Measurements from ENCODE around the gene LGI2. TPM values are rescaled to one million over a fixed set of nuclear protein-coding genes. Genes with fewer than 3 reads are reported as not detected.

LGI2 gene
- polyA plus RNA-seq, 1 donor (not counting 4 experiments of a cell fraction or from before 2014, with no cell fraction given): 0.69 TPM

DNA sequence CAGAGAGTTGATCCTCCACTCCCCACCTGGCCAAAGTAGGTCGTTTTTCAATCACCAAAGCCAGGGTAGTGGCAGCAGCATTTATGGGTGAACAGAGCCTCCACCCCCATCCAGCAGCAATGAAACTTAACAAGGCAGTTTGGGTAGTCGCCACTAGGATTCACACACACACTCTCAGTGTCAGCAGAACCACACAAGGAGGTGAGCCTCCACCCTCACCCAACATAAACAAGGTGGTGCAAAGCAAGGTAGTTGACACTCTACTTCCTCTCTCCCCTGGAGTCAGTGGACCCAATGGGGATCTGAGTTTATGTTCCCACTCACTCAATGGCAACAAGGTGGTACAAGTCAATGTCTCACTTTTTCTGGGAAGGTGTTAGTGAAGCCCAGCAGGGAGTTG lies 67.5 kb downstream of the LGI2 start:
- no peak overlapping the region for H3K9ac ChIP-seq (ENCODE audit: control insufficient read depth, extremely low read depth, insufficient read depth, low read length)
- no peaks in the 10 kb centered on the region for H3K4me1 ChIP-seq (ENCODE audit: control insufficient read depth, extremely low read depth, insufficient read depth, low read length)
- H4K20me1 ChIP-seq (ENCODE audit: control insufficient read depth, extremely low read depth, insufficient read depth, low read length): no peaks in the 10 kb centered on the region
- no peaks in the 10 kb centered on the region for H3K36me3 ChIP-seq (ENCODE audit: control insufficient read depth in 2 of 2, extremely low read depth in 1 of 2, insufficient read depth in 2 of 2, low read length in 2 of 2)
- no peaks in the 10 kb centered on the region for H3K9me1 ChIP-seq (ENCODE audit: control insufficient read depth, extremely low read depth, insufficient read depth, low read length)
- H3K4me3 ChIP-seq (ENCODE audit: control insufficient read depth in 2 of 3, extremely low read depth in 1 of 3, insufficient read depth in 2 of 3, low read depth in 1 of 3, low read length in 3 of 3): no peak overlapping the region
- H3K4me2 ChIP-seq (ENCODE audit: control insufficient read depth, extremely low read depth, insufficient read depth, low read depth, low read length): no peak overlapping the region
- no peaks in the 10 kb centered on the region for H3K79me2 ChIP-seq (ENCODE audit: control insufficient read depth, insufficient read depth, low read length)
- DNase-seq (ENCODE audit: low read depth, low spot score) (no peak), FAIRE-seq (no peak)
- TF ChIP-seq, protein P1, sequence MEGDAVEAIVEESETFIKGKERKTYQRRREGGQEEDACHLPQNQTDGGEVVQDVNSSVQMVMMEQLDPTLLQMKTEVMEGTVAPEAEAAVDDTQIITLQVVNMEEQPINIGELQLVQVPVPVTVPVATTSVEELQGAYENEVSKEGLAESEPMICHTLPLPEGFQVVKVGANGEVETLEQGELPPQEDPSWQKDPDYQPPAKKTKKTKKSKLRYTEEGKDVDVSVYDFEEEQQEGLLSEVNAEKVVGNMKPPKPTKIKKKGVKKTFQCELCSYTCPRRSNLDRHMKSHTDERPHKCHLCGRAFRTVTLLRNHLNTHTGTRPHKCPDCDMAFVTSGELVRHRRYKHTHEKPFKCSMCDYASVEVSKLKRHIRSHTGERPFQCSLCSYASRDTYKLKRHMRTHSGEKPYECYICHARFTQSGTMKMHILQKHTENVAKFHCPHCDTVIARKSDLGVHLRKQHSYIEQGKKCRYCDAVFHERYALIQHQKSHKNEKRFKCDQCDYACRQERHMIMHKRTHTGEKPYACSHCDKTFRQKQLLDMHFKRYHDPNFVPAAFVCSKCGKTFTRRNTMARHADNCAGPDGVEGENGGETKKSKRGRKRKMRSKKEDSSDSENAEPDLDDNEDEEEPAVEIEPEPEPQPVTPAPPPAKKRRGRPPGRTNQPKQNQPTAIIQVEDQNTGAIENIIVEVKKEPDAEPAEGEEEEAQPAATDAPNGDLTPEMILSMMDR (optimal IDR thresholded peaks at IDR 0.05 in 1 of 3, IDR thresholded peaks at IDR 0.05 in 1 of 3, conservative IDR thresholded peaks at IDR 0.05 in 1 of 3; ENCODE audit: extremely low read depth in 1 of 3, insufficient read depth in 2 of 3, low read length in 3 of 3): no peak
- no peaks in the 10 kb centered on the region for H3K27me3 ChIP-seq (ENCODE audit: control insufficient read depth, extremely low read depth, insufficient read depth, low read length)
- no peak overlapping the region for H3K27ac ChIP-seq (ENCODE audit: control insufficient read depth, insufficient read depth, low read length)
- no peaks in the 10 kb centered on the region for H3K9me3 ChIP-seq (ENCODE audit: control insufficient read depth, low read depth, low read length)
- no peak overlapping the region for H2AFZ ChIP-seq (ENCODE audit: control insufficient read depth, low read length)
- dilution Hi-C loops (cut with MboI; ENCODE audit: extremely low pct_ligation_motif_present, low sequenced_read_pairs): no loop called here

GRCh38 chr4:24957886-24958285 lies 72.9 kb downstream of the LGI2 start:
- Histone ChIP-seq H3K9ac (ENCODE audit: control insufficient read depth, extremely low read depth, insufficient read depth, low read length) (no peak overlapping the region), H2AFZ (ENCODE audit: control insufficient read depth, low read length) (no peak overlapping the region), H3K4me2 (ENCODE audit: control insufficient read depth, extremely low read depth, insufficient read depth, low read depth, low read length) (no peak overlapping the region), H3K79me2 (ENCODE audit: control insufficient read depth, insufficient read depth, low read length) (no peaks in the 10 kb centered on the region), H3K27me3 (ENCODE audit: control insufficient read depth, extremely low read depth, insufficient read depth, low read length) (no peaks in the 10 kb centered on the region), H4K20me1 (ENCODE audit: control insufficient read depth, extremely low read depth, insufficient read depth, low read length) (no peaks in the 10 kb centered on the region), H3K9me3 (ENCODE audit: control insufficient read depth, low read depth, low read length) (no peaks in the 10 kb centered on the region), H3K36me3 (ENCODE audit: control insufficient read depth in 2 of 2, extremely low read depth in 1 of 2, insufficient read depth in 2 of 2, low read length in 2 of 2) (no peaks in the 10 kb centered on the region), H3K4me3 (ENCODE audit: control insufficient read depth in 2 of 3, extremely low read depth in 1 of 3, insufficient read depth in 2 of 3, low read depth in 1 of 3, low read length in 3 of 3) (no peak overlapping the region), H3K9me1 (ENCODE audit: control insufficient read depth, extremely low read depth, insufficient read depth, low read length) (no peaks in the 10 kb centered on the region), H3K4me1 (ENCODE audit: control insufficient read depth, extremely low read depth, insufficient read depth, low read length) (no peaks in the 10 kb centered on the region), H3K27ac (ENCODE audit: control insufficient read depth, insufficient read depth, low read length) (no peak overlapping the region)
- no peak for DNase-seq (ENCODE audit: low read depth, low spot score)
- FAIRE-seq: no peak
- dilution Hi-C loops (cut with MboI; ENCODE audit: extremely low pct_ligation_motif_present, low sequenced_read_pairs): no loop called here
- TF ChIP-seq, protein P1 (optimal IDR thresholded peaks at IDR 0.05 in 1 of 3, IDR thresholded peaks at IDR 0.05 in 1 of 3, conservative IDR thresholded peaks at IDR 0.05 in 1 of 3; ENCODE audit: extremely low read depth in 1 of 3, insufficient read depth in 2 of 3, low read length in 3 of 3): no peak
- TF ChIP-seq EZH2 (IDR thresholded peaks at IDR 0.05; ENCODE audit: low read length): no peak
